HCT116 (cell line): ENCODE results near the gene CHERP. TPM values are rescaled to one million over a fixed set of nuclear protein-coding genes. Genes with fewer than 3 reads are reported as not detected.

Experiments used
- ATAC-seq: fragments of 200-7000 bp; cut with Tn5 transposase; 2 replicates; pipeline ENCODE4 v1.9.1; 2020; ENCODE audit warnings: mild to moderate bottlenecking, moderate library complexity
- BruUV-seq: library from RNA; stranded (reverse); fragments of 400-500 nt; replicated peaks from 2 replicates; lab custom pipeline; 2021; lab: Mats Ljungman, UMichigan
- CTCF ChIA-PET: fragments of 300-600 bp; sonication (Branson Sonifier 250); formaldehyde crosslinking; loops from one replicate; lab custom pipeline; 2021; ENCODE audit warnings: antibody characterized with exemption; lab: Charles Lee
- POLR2A ChIA-PET: fragments of 300-600, 350-600 bp; sonication (Branson Sonifier 250); formaldehyde crosslinking; loops from one replicate; lab custom pipeline; 2021; ENCODE audit warnings: antibody characterized with exemption; lab: Charles Lee
- RAD21 ChIA-PET, 2 experiments: fragments of 300-600 bp; sonication (Branson Sonifier 250); formaldehyde crosslinking; loops; one replicate each; lab custom pipeline; 2023; ENCODE audit warnings: low total read pairs in 2 of 2; ENCODE audit not compliant: uncharacterized antibody in 2 of 2, unreplicated experiment in 2 of 2, low non-redundant PET in 1 of 2; lab: Charles Lee
- DNase-seq: peaks from one replicate; pipeline ENCODE4 v3.0.0-alpha.2; 2010; ENCODE audit warnings: low read depth, low spot score
- H2AFZ ChIP-seq: fragments of 200-600 bp; shearing (Covaris generic), sonication (generic); 2 replicates; pipeline ENCODE4 v1.6.1; 2017; ENCODE audit warnings: low read depth, mixed run types, mixed read lengths, antibody characterized with exemption, low read length; ENCODE audit not compliant: poor library complexity, severe bottlenecking
- H3K27ac ChIP-seq: 2 replicates; pipeline ENCODE4 v1.5.1; 2012; ENCODE audit warnings: low read depth, low read length
- H3K27me3 ChIP-seq: fragments of 200-600 bp; sonication (generic); 2 replicates; pipeline ENCODE4 v1.6.1; 2016; ENCODE audit warnings: mixed run types, low read length, mixed read lengths; ENCODE audit not compliant: insufficient read depth
- H3K36me3 ChIP-seq, 2 experiments: fragments of 200-500 bp in 1 of 2; fragments of 200-600 bp in 1 of 2; sonication (Bioruptor generic) in 1 of 2; sonication (generic) in 1 of 2; 2 replicates each; pipeline versions ENCODE4 v1.5.1 to v1.6.1; 2014 to 2016; ENCODE audit warnings: low read length in 2 of 2, inconsistent platforms in 1 of 2, mixed read lengths in 1 of 2, mixed run types in 1 of 2; ENCODE audit not compliant: insufficient read depth in 2 of 2, control insufficient read depth in 1 of 2
- H3K4me1 ChIP-seq, 2 experiments: fragments of 200-600 bp in 1 of 2; sonication (generic) in 1 of 2; 2 replicates each; pipeline versions ENCODE4 v1.5.1 to v1.6.1; 2012 to 2017; ENCODE audit warnings: low read length in 2 of 2, inconsistent platforms in 1 of 2, mild to moderate bottlenecking in 1 of 2, mixed read lengths in 1 of 2, mixed run types in 1 of 2, moderate library complexity in 1 of 2; ENCODE audit not compliant: insufficient read depth in 2 of 2, control insufficient read depth in 1 of 2
- H3K4me2 ChIP-seq: fragments of 200-600 bp; sonication (generic); 2 replicates; pipeline ENCODE4 v1.6.1; 2017; ENCODE audit warnings: mixed run types, low read length, mixed read lengths
- H3K4me3 ChIP-seq, 2 experiments: fragments of 200-600 bp in 1 of 2; sonication (generic) in 1 of 2; replicated peaks in 1 of 2; 2 replicates each; pipeline ENCODE4 v1.5.1; 2011 to 2016; ENCODE audit warnings: low read length in 2 of 2, control low read depth in 1 of 2, low read depth in 1 of 2, mild to moderate bottlenecking in 1 of 2, mixed read lengths in 1 of 2, mixed run types in 1 of 2
- H3K79me2 ChIP-seq: fragments of 200-600 bp; sonication (generic); 2 replicates; pipeline ENCODE4 v1.6.1; 2017; ENCODE audit warnings: mild to moderate bottlenecking, mixed run types, low read length, moderate library complexity, mixed read lengths; ENCODE audit not compliant: insufficient read depth
- H3K9ac ChIP-seq: fragments of 200-600 bp; sonication (generic); 2 replicates; pipeline ENCODE4 v1.6.1; 2016; ENCODE audit warnings: low read length, mixed read lengths
- H3K9me2 ChIP-seq: fragments of 200-600 bp; sonication (generic), shearing (Covaris generic); 2 replicates; pipeline ENCODE4 v1.6.1; 2017; ENCODE audit warnings: mixed run types, mild to moderate bottlenecking, moderate library complexity; ENCODE audit not compliant: insufficient read depth
- H3K9me3 ChIP-seq, 2 experiments: fragments of 200-500 bp in 1 of 2; fragments of 200-600 bp in 1 of 2; sonication (Bioruptor generic) in 1 of 2; sonication (generic) in 1 of 2; 2 replicates each; pipeline ENCODE4 v1.6.1; 2014 to 2017; ENCODE audit warnings: low read length in 2 of 2, mixed read lengths in 2 of 2, inconsistent platforms in 1 of 2, low read depth in 1 of 2, mild to moderate bottlenecking in 1 of 2, mixed run types in 1 of 2, moderate library complexity in 1 of 2; ENCODE audit not compliant: control insufficient read depth in 1 of 2, insufficient read depth in 1 of 2
- H4K20me1 ChIP-seq: fragments of 200-600 bp; sonication (generic), shearing (Covaris generic); 2 replicates; pipeline ENCODE4 v1.6.1; 2017; ENCODE audit warnings: mixed run types, mild to moderate bottlenecking, moderate library complexity; ENCODE audit not compliant: insufficient read depth
- ELF1 ChIP-seq: IDR thresholded peaks from 2 replicates; pipeline ENCODE4 v1.6.1; 2012; ENCODE audit warnings: low read depth, borderline replicate concordance
- EZH2phosphoT487 ChIP-seq: fragments of 200-600 bp; IDR thresholded peaks from 2 replicates; pipeline ENCODE4 v1.6.1; 2018; ENCODE audit warnings: antibody characterized with exemption, borderline replicate concordance
- FOSL1 ChIP-seq: IDR thresholded peaks from 2 replicates; pipeline ENCODE4 v1.6.1; 2012; ENCODE audit warnings: low read depth
- MAX ChIP-seq: IDR thresholded peaks from 2 replicates; pipeline ENCODE4 v1.6.1; 2012
- RAD21 ChIP-seq: IDR thresholded peaks from 2 replicates; pipeline ENCODE4 v1.6.1; 2012; ENCODE audit warnings: low read depth, mild to moderate bottlenecking
- SIN3A ChIP-seq: IDR thresholded peaks from 2 replicates; pipeline ENCODE4 v1.6.1; 2012; ENCODE audit warnings: low read depth
- YY1 ChIP-seq: IDR thresholded peaks from 2 replicates; pipeline ENCODE4 v1.6.1; 2011; ENCODE audit warnings: low read length, low read depth, moderate library complexity, mild to moderate bottlenecking; ENCODE audit not compliant: insufficient replicate concordance; ENCODE audit errors: extremely low read depth
- ZBTB33 ChIP-seq: IDR thresholded peaks from 2 replicates; pipeline ENCODE4 v1.6.1; 2011; ENCODE audit warnings: mild to moderate bottlenecking, low read length, moderate library complexity; ENCODE audit not compliant: insufficient replicate concordance; ENCODE audit errors: extremely low read depth
- intact Hi-C: fragments of 100-400 bp; cut with micrococcal nuclease; formaldehyde crosslinking; loops from 2 replicates; pipeline ENCODE4 v1.10.0; 2022
- total RNA-seq: library from RNA; stranded (reverse); gene quantifications from one replicate; pipeline ENCODE4 v1.2.1, GENCODE V29; 2021; ENCODE audit not compliant: unreplicated experiment

The CHERP gene
- total RNA-seq, 1 experiment from 2014 or later, result 65.8 TPM

GRCh38 chr19:16524991-16525734, 17.1 kb downstream of the CHERP start:
- H3K27me3 ChIP-seq, result no peaks in the 10 kb centered on the region
- H3K79me2 ChIP-seq, result peaks cover 25% of the 10 kb centered on the region
- H3K4me1 ChIP-seq, result no peaks in the 10 kb centered on the region
- H3K9me3 ChIP-seq, result no peaks in the 10 kb centered on the region
- no peak overlapping the region for H3K4me2 ChIP-seq
- H3K9ac ChIP-seq, result no peak overlapping the region
- TF ChIP-seq ZBTB33 (no peak), RAD21 (no peak), YY1 (no peak), FOSL1 (no peak), SIN3A (no peak), ELF1 (no peak), MAX (no peak), EZH2phosphoT487 (no peak)
- intact Hi-C loops, result no loop called here
- CTCF ChIA-PET, result no interaction called here
- no peak overlapping the region for H3K4me3 ChIP-seq
- H4K20me1 ChIP-seq, result no peaks in the 10 kb centered on the region
- RAD21 ChIA-PET, result no interaction called here
- H2AFZ ChIP-seq, result no peak overlapping the region
- no TSS peak for BruUV-seq
- ATAC-seq (no peak), DNase-seq (no peak)
- H3K36me3 ChIP-seq, result peaks cover 49 to 81% of the 10 kb centered on the region in 2 experiments; a peak in 3 of 4 replicates
- H3K9me2 ChIP-seq, result no peaks in the 10 kb centered on the region
- no peak overlapping the region for H3K27ac ChIP-seq
- POLR2A ChIA-PET, result no interaction called here
